ENCODE data around the gene LURAP1L.

DNA sequence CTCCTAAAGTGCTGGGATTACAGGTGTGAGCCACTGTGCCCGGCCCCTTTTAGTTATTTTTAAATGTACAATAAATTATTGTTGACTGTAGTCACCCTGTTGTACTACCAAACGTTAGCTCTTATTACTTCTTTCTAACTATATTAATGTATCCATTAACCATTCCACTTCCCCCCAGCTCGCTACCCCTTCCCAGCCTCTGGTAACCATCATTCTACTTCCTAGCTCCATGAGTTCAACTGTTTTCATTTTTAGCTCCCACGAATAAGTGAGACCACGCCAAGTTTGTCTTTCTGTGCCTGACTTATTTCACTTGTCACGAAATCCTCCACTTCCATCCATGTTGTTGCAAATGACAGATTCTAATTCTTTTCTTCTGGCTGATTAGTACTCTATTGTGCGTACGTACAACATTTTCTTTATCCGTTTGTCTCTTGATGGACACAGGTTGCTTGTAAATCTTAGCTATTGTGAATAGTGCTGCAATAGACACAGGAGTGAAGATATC lies 6.5 kb downstream of the LURAP1L start:
- TF ChIP-seq POLR2A (IDR thresholded peaks at IDR 0.05) (no peak), POLR2AphosphoS5 (IDR thresholded peaks at IDR 0.05) (no peak), EP300 (IDR thresholded peaks at IDR 0.05) (no peak)
- TF ChIP-seq, protein P1, sequence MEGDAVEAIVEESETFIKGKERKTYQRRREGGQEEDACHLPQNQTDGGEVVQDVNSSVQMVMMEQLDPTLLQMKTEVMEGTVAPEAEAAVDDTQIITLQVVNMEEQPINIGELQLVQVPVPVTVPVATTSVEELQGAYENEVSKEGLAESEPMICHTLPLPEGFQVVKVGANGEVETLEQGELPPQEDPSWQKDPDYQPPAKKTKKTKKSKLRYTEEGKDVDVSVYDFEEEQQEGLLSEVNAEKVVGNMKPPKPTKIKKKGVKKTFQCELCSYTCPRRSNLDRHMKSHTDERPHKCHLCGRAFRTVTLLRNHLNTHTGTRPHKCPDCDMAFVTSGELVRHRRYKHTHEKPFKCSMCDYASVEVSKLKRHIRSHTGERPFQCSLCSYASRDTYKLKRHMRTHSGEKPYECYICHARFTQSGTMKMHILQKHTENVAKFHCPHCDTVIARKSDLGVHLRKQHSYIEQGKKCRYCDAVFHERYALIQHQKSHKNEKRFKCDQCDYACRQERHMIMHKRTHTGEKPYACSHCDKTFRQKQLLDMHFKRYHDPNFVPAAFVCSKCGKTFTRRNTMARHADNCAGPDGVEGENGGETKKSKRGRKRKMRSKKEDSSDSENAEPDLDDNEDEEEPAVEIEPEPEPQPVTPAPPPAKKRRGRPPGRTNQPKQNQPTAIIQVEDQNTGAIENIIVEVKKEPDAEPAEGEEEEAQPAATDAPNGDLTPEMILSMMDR (IDR thresholded peaks at IDR 0.05): no peak

Measured in upper lobe of left lung (tissue), 4 donors.